Activated T-cell treated with anti-CD3 and anti-CD28 coated beads for 48 hours (primary cell): ENCODE data around the gene CDH23.

Experiments used
- DNase-seq: peaks from one replicate; pipeline ENCODE4 v3.0.0-alpha.2; 2020; ENCODE audit warnings: low read depth

Gene CDH23

GRCh38 chr10:71821909-71822763, 425.4 kb downstream of the CDH23 start:
- no peak for DNase-seq

DNA sequence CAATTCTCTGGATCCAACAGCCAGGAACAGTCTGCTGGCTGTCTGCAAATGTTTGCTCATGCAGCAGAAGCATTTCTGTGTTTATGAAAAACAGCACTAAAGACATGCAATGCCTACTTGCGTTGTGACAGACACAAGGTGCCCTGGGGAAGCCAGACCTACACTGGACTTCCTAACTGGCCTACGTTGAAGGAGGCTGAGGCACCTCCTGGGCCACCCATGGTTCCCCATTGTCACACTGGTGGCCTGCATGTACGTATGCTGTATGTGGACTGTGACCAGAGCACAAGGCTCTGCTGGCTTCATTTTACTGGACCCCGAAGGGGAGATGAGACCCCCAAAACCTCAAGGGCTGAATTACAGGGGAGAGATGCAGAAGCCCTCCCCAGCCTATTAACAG, 426.6 kb downstream of the CDH23 start:
- no peak for DNase-seq

DNA sequence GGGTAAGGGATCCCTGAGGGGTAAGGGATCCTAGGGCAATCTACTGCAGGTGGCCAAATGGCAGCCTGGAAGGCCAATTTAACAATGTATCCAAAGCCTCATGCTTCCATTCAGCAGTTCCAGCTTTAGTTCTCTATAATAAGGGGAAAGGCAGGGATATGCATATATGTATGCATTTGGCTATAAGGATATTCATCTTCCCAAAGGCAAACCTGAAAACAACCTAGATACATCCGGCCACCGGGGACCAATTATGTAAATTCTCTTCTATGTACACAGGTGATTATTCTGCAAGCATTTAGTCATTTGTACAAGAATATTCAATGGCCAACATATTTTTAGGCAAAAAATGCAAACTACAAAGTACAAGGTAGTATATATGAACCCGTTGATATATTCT, 427.6 kb downstream of the CDH23 start:
- DNase-seq = no peak

DNA sequence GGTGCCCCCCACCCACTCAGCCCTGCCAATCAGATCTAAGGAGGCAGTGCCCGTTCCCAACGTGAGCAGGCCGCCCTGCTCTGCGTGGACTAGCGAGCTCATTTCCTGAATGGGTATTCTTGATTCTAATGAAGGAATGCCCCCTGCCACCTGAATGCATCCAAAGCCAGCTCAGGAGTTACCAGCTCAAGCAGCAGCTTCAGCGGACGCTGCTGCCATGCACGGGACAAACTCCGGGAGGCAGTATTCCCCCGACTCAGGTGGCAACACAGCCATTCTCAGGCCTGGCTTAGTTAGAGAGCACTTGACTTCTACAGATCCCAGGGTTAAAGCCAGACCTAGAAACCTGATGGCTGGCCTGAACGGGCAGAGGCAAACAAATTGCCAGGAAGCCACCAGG, 428.5 kb downstream of the CDH23 start:
- no peak for DNase-seq

DNA sequence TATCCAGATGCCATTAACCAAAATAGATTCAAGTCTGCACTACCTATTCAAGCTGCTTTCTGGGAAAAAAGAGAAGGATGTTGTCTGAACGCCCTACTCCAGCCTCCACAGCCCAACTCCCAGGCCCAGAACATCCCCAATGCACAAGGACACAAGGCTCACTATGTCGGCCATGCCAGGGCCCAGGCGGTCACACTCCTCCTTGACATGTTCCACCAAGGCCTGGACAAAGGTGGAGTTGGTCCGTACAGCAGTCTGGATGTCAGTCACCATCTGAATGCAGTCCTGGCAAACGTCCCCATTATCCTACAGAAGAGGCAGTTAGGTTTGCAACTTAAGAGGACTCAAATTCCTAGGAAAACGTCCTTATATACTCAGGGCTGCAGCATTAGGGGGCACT, 431.1 kb downstream of the CDH23 start:
- no peak for DNase-seq

- no peak for DNase-seq
Measured at GRCh38 chr10:71828702-71829101, 432.0 kb downstream of the CDH23 start.

- no peak for DNase-seq
Measured at GRCh38 chr10:71829171-71829570, 432.5 kb downstream of the CDH23 start.

GRCh38 chr10:71829896-71830295, 433.2 kb downstream of the CDH23 start:
- DNase-seq = no peak

DNA sequence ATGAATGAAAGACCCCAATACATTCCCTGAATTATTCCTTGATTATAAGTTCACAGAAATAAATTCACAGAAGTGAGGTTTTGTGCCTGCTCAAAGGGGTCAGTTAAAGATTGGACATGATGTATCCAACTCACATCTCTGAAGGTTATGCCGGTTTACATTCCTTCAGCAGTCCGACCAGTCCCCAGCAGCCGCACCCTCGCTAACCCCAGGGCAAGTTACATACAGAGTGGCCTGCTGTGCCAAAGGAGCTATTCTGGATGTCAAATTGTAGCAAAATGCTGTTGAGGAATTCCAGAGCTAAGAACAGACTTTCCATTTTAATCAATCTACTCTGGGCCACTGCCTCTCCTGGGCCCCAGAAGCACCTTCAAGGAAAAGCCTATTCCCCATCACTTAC, 434.0 kb downstream of the CDH23 start:
- no peak for DNase-seq

GRCh38 chr10:71831646-71832552, 435.2 kb downstream of the CDH23 start:
- no peak for DNase-seq

DNA sequence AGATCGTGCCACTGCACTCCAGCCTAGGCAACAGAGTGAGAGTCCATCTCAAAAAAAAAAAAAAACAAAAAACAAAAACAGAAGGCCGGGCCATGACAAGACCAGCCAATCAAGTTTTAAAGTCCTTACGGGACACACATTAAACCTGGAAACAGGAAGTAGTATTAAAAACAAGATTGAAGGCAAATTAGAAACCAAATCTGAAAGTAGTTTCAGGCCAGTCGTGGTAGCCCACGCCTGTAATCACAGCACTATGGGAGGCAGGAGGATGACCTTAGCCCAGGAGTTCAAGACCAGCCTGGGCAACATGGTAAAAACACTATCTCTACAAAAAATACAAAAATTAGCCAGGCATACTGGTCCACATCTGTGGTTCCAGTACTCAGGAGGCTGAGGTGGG, 436.2 kb downstream of the CDH23 start:
- DNase-seq = no peak

GRCh38 chr10:71833451-71834342, 437.0 kb downstream of the CDH23 start:
- DNase-seq = no peak

GRCh38 chr10:71834343-71834674, 437.6 kb downstream of the CDH23 start:
- no peak for DNase-seq

DNA sequence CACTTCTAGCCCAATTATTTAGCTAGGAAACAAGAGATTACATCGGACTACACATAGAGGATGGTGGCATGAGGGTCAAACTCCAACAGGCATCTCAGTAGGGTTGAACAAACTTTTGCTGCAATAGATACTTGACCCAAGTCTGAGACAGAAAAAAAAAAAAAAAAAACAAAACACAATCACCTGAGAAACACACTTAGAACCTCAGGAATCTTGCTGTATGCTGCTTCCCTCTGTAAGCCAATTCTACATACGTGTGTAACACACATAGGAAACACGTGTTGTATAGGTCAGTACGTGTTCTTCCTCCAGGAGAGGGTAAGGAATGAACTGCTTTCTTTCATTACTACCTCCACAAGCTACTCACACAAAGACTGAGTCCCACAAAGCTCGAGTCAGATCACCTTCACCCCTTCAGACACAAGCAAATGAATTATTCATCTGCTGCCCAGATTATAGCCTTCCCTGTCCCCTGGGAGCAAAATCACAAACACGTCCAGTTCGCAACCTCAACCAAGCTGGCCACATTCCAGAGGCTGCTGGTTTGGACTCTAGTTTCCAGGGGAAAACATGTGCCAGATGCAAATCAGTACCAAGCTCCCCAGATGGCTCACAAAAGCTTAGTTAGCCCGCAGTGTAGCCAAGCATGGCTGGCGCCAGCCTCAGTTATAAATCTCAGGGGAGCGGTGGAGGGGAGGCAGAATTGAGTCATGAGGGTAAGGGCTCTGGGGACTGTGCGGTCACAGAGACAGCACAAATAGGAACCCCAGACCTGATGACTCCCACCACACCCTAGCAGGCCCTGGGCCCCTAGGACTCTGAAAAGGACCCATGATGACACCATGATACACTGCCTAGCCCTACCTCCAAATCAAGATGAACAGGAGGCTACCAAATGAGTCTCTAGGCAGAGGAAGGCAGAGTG, 439.2 kb downstream of the CDH23 start:
- DNase-seq = no peak

DNA sequence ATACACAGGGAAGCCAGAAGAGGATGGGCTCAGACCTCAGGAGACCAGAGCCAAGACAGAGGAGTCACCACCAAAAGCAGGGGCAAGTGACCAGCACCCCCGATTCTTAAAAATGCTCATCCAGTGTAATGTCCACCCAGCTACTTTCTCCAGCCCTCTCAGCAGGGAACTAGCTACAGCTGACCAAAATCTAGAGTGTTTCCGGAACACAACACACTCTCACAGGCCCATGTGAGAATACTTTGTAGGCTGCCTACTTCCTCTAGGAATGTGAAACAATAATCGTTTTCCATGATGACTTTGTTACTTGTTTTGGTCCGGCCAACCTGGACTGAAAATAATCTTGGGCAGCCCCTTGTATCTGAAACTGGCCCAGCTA, 439.9 kb downstream of the CDH23 start:
- no peak for DNase-seq

DNA sequence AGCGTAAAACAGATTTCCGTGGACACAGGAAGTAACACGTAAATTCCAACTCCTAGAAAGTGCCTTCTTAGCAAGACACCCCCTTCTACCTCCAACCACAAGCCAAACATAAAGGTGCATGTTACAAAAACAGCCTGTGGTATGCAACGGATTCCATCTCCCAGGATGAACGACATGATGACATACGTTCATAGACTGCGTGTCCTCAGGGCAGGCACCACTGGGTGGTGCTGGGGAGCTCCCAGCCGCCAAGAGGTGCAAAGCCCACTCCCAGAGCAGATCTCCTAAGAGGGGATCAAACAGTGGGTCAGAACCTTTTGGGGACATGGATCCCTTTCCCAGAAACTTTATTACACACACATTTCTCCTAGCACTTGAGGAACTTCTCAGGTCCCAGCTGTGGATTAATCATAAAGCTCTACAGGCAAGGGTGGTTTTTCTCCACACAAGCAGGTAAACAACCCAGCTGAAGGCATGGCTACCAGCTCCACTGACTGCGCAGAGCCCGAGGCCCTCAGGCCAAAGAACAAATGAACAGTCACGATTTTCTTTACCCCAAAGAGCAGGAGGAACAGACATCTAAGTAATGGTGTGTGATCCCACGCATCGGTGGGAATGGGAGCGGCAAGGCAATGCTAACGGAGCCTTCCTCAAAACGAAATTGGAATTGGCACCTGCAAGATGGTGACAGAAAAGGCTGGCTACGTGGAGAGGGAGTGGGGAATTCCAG, 440.5 kb downstream of the CDH23 start:
- no peak for DNase-seq

DNA sequence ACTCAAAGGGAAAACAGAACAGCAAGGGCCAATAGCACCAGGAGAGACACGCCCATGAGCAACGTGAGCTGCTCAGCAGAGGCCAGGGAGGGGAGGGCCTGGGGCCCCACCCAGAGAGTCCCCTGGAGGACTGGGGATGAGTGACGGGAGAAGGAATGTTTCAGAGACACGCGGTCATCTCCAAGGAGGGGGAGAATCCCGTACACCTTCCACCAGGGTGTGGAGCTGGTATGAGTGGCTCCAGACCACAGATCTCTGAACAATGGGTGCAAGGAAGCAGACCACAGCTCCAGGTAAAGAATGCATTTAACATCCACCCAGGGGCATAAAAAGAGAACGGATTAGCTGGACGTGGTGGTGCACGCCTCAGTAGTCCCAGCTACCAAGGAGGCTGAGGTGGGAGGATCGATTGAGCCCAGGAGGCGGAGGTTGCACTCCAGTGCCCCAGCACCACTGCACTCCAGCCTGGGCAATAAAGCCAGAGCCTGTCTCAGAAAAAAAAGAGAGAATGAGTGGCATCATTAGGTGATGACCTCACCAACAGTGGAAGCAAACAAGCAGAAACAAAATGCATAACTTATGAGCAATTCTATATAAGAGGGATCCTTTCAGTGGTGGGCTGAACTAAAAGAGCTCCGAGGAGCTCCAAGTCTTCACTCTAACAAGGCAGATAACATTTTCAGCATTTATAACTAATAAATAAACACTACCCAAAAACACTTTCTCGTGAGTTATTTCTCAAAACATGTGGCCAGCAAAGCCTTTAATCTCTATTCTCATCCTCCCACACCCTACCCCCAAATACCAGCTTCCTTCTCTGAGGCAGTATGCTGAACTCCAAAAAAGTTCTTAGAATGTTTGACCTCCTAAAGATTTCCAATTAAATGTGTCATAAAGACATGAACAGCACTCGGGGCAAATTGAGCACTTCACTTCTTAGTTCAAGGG, 441.8 kb downstream of the CDH23 start:
- DNase-seq = no peak

DNA sequence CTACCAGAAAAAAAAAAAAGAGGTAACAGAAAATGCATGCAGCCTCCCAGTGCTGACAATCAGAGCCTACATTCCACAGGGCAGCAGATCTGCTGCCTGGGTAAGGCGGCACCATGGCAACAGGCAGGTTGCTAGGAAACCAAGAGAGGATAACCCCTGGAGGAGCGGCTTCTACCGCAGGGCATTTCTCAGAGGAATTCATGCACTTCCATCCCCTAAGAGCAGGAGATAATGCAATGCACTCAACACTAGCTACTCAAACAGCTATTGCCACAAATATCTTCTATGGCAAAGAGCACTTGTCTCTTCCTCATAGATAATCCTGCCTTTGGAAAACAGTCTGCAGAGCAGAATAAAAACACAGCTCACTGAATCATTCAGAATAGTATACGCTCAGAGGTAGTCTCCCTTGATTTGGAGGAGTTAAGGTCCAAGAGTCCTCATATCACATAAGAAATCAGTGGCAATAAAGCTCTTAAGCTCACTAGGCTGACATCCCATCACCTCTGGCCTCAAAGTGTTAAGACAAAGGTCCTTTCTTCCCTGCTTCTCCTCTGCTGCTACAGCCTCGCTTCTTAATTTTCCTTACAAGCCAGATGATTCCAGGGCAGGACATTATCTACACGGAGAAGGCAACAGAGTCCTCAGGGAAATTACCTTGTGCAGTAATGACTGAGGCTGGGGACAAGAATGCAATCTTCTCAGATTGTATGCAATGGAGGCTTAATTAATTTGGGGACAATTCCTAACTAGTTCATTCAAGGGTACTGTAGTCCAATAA, 443.6 kb downstream of the CDH23 start:
- no peak for DNase-seq

DNA sequence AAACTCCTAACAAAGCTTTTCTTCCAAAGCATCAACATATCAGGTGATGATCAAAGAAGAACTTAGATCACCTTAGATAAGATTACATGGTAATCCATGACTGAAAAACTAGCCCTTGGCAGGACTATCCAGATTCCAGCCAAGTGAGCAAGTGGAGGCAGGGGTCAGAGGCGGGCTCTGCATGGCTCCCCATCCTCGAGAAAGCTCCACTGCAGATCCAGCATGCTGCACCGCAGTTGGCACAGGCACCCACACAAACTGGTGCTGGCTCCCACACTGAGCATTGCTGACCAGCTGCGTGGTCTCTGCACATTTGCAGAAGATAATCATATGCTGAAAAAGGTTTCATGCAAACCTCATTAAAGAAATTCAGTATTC, 444.2 kb downstream of the CDH23 start:
- DNase-seq = no peak
